Measurements from ENCODE around the gene ATP9B. TPM values are rescaled to one million over a fixed set of nuclear protein-coding genes. Genes with fewer than 3 reads are reported as not detected.

The ATP9B gene
- total RNA-seq, 1 experiment from 2014 or later: 20.9 TPM

- no peak for DNase-seq
- no peak overlapping the region for H3K4me3 Mint-ChIP-seq
- no peak for TF ChIP-seq CTCF (conservative IDR thresholded peaks at IDR 0.05)
Measured at GRCh38 chr18:79423211-79424007, 354.2 kb downstream of the ATP9B start.

More at GRCh38 chr18:79423211-79424007, 354.2 kb downstream of the ATP9B start:
- Histone ChIP-seq H2AK5ac (ENCODE audit: insufficient read length, low read length) (no peak overlapping the region), H3K14ac (ENCODE audit: insufficient read depth, low read length) (no peak overlapping the region; the same call in 1 of the 2 replicates), H3K79me1 (ENCODE audit: insufficient read depth, low read depth, low read length, poor library complexity, severe bottlenecking) (no peaks in the 10 kb centered on the region), H4K5ac (ENCODE audit: insufficient read length, low read depth, low read length) (no peak overlapping the region), H3K79me2 (ENCODE audit: insufficient read depth, low read length) (no peaks in the 10 kb centered on the region), H3K4ac (ENCODE audit: low read depth, low read length) (no peak overlapping the region), H3K27me3 (ENCODE audit: insufficient read depth, low read length) (no peaks in the 10 kb centered on the region), H3K4me2 (ENCODE audit: insufficient read depth, insufficient read length, low read length) (no peak overlapping the region), H4K8ac (replicated peaks; ENCODE audit: insufficient read length, low read depth, low read length) (no peak overlapping the region), H3K56ac (ENCODE audit: insufficient read length, low read depth, low read length) (no peak overlapping the region), H3K23me2 (ENCODE audit: insufficient read length, low read depth, low read length, poor library complexity, severe bottlenecking) (no peaks in the 10 kb centered on the region), H3K18ac (ENCODE audit: insufficient read length, low read depth, low read length) (no peak overlapping the region), H2BK5ac (ENCODE audit: insufficient read length, low read length) (no peak overlapping the region), H4K91ac (ENCODE audit: insufficient read length, low read depth, low read length) (no peak overlapping the region), H3T11ph (ENCODE audit: low read length) (no peak overlapping the region), H3K9ac (ENCODE audit: extremely low read depth, insufficient read length, low read length) (no peak overlapping the region), H2AFZ (ENCODE audit: low read length) (no peak overlapping the region), H3K27ac (ENCODE audit: insufficient read length, low read depth, low read length) (no peak overlapping the region), H3K9me3 (ENCODE audit: control insufficient read depth, low read depth, low read length) (no peaks in the 10 kb centered on the region), H2BK20ac (ENCODE audit: low read depth, low read length, poor library complexity, severe bottlenecking) (no peak overlapping the region), H3K4me1 (ENCODE audit: insufficient read depth, low read length) (no peaks in the 10 kb centered on the region), H2BK120ac (ENCODE audit: low read depth, low read length, poor library complexity, severe bottlenecking) (no peak overlapping the region), H3K23ac (ENCODE audit: insufficient read length, low read depth, low read length) (no peak overlapping the region), H2BK15ac (ENCODE audit: low read depth, low read length) (no peak overlapping the region), H2BK12ac (ENCODE audit: insufficient read length, low read depth, low read length) (no peak overlapping the region), H4K20me1 (ENCODE audit: control insufficient read depth, insufficient read depth, insufficient read length) (no peaks in the 10 kb centered on the region)
- Mint-ChIP-seq H3K27ac (no peak overlapping the region), H3K36me3 (ENCODE audit: insufficient read depth in 1 of 3, low read depth in 3 of 3) (peaks cover 3 to 10% (median 10%) of the 10 kb centered on the region in 3 experiments; a peak in 5 of 7 replicates), H3K27me3 (ENCODE audit: low read depth) (peaks cover 2% of the 10 kb centered on the region; the same call in 1 of the 2 replicates), H3K4me1 (peaks cover 4 to 23% of the 10 kb centered on the region in 2 experiments), H3K9me3 (no peaks in the 10 kb centered on the region; a peak in 2 of 5 replicates)
- WGBS (ENCODE audit: extremely low coverage, insufficient read length, low lambda C conversion rate): no CpG with 5 or more reads among the region's 26 CpGs
